Right lobe of liver (tissue), 6 donors: ENCODE data around the gene CACNA1C. TPM values are rescaled to one million over a fixed set of nuclear protein-coding genes. Genes with fewer than 3 reads are reported as not detected.
"Not testable (repeated sequence)": the region's sequence is repeated elsewhere in the genome, so short reads cannot be mapped to it uniquely, and the experiment has no call there.

Experiments used
- ATAC-seq, 4 donors: fragments of 200-7000 bp; cut with Tn5 transposase; one replicate each; pipeline ENCODE4 v1.9.1; 2020; ENCODE audit warnings: mild to moderate bottlenecking in 4 of 4, moderate library complexity in 4 of 4
- DNase-seq, 3 donors: peaks; one replicate each; pipeline ENCODE4 v3.0.0-alpha.2; 2020
- H3K27ac ChIP-seq, 3 donors: fragments of 200-600 bp; one replicate each; pipeline ENCODE4 v1.8.0; 2022
- H3K27me3 ChIP-seq, 2 donors: fragments of 200-600 bp; one replicate each; pipeline ENCODE4 v1.8.0; 2022
- H3K36me3 ChIP-seq, 4 donors: fragments of 200-600 bp; sonication (generic) in 1 of 4; one replicate each; pipeline versions ENCODE4 v1.5.1 to v1.8.0; 2017 to 2022; ENCODE audit warnings: control low read depth in 1 of 4
- H3K4me1 ChIP-seq, 4 donors: fragments of 200-600 bp; sonication (generic) in 1 of 4; one replicate each; pipeline versions ENCODE4 v1.5.1 to v1.8.0; 2017 to 2022; ENCODE audit warnings: control low read depth in 1 of 4
- H3K4me3 ChIP-seq, 3 donors: fragments of 200-600 bp; one replicate each; pipeline ENCODE4 v1.8.0; 2022
- H3K9me3 ChIP-seq, 4 donors: fragments of 200-600 bp; sonication (generic) in 1 of 4; one replicate each; pipeline versions ENCODE4 v1.5.1 to v1.8.0; 2017 to 2022; ENCODE audit warnings: control low read depth in 1 of 4
- CTCF ChIP-seq, 4 donors: fragments of 200-600 bp in 3 of 4; fragments of 450-650 bp in 1 of 4; IDR thresholded peaks; one replicate each; pipeline versions ENCODE4 v1.5.1 to v1.8.0; 2016 to 2022; ENCODE audit warnings: antibody characterized with exemption in 4 of 4, mild to moderate bottlenecking in 2 of 4
- POLR2A ChIP-seq: fragments of 450-650 bp; IDR thresholded peaks from one replicate; pipeline ENCODE4 v1.6.1; 2017; ENCODE audit warnings: antibody characterized with exemption, mild to moderate bottlenecking
- WGBS: methylation state at CpG from one replicate; pipeline ENCODE4 v1.1.6; 2018; ENCODE audit warnings: low coverage, low lambda C conversion rate; ENCODE audit not compliant: insufficient coverage; ENCODE audit errors: missing lambda C conversion rate; 5-methylcytosine and 5-hydroxymethylcytosine counted together
- intact Hi-C, 2 donors: fragments of 100-400 bp; cut with DNase I; formaldehyde crosslinking; loops; one replicate each; pipeline versions ENCODE4 v1.11.2 to v1.14.1; 2022
- total RNA-seq, 6 experiments: library from RNA; depleted of rRNA in 2 of 6; stranded (reverse); fragments of >200 nt in 2 of 6; fragmentation: NEBNext Ultra II Directional in 3 of 6; extraction: Animal tissue kit (Norgen Biotek cat#: 25700) in 3 of 6; gene quantifications; one replicate each; pipeline versions ENCODE4 v1.1.0 to v1.2.4, GENCODE V29; 2016 to 2023
- donor health status: DM: no; HTN: yes; CAD: no.
- donor health status: DM: no; HTN: no; CAD: no.
- donor health status: DM: no; HTN: no; CAD: no.
- donor health status: DM: no; HTN: yes; CAD: no.
- donor health status: DM: no; HTN: yes; CAD: no.

CACNA1C gene
- total RNA-seq, 6 experiments from 2014 or later: 0.18 to 1.0 (median 0.57) TPM

- 40% methylated on average over 1 of the region's 3 CpGs for WGBS
- no peaks in the 10 kb centered on the region for H3K4me1 ChIP-seq
- no peaks in the 10 kb centered on the region for H3K36me3 ChIP-seq
- no peaks in the 10 kb centered on the region for H3K27me3 ChIP-seq
- TF ChIP-seq CTCF (IDR thresholded peaks at IDR 0.05) (no peak), POLR2A (no peak)
- no peak overlapping the region for H3K4me3 ChIP-seq
- ATAC-seq (no peak), DNase-seq (no peak)
- no peak overlapping the region for H3K27ac ChIP-seq
- no peaks in the 10 kb centered on the region for H3K9me3 ChIP-seq
- intact Hi-C loops: no loop called here
These were observed 49.0 kb downstream of the CACNA1C start for GRCh38 chr12:2101771-2102170.

GRCh38 chr12:2102736-2103135 lies 49.9 kb downstream of the CACNA1C start:
- H3K36me3 ChIP-seq, H3K27ac ChIP-seq, H3K4me1 ChIP-seq, H3K4me3 ChIP-seq, DNase-seq, H3K27me3 ChIP-seq, ATAC-seq, H3K9me3 ChIP-seq, intact Hi-C loops: not testable (repeated sequence)
- WGBS: 79% methylated on average over 3 of the region's 5 CpGs

- ATAC-seq, H3K4me1 ChIP-seq, intact Hi-C loops, H3K4me3 ChIP-seq, H3K9me3 ChIP-seq, H3K27ac ChIP-seq, DNase-seq, H3K27me3 ChIP-seq, H3K36me3 ChIP-seq: not testable (repeated sequence)
- no CpG with 5 or more reads among the region's 17 CpGs for WGBS
These were observed 52.6 kb downstream of the CACNA1C start for GRCh38 chr12:2105387-2105786.

GRCh38 chr12:2108166-2108565 lies 55.4 kb downstream of the CACNA1C start:
- Histone ChIP-seq H3K27me3 (no peaks in the 10 kb centered on the region), H3K4me3 (no peak overlapping the region), H3K4me1 (no peaks in the 10 kb centered on the region), H3K27ac (no peak overlapping the region), H3K9me3 (no peaks in the 10 kb centered on the region), H3K36me3 (no peaks in the 10 kb centered on the region)
- TF ChIP-seq POLR2A: no peak
- TF ChIP-seq CTCF (IDR thresholded peaks at IDR 0.05): no peak
- no peak for DNase-seq
- ATAC-seq: no peak
- 75% methylated on average over 1 of the region's 8 CpGs for WGBS
- intact Hi-C loops: no loop called here

- no peak for ATAC-seq
- intact Hi-C loops: no loop called here
- 70% methylated on average over 8 of the region's 10 CpGs for WGBS
These were observed 56.3 kb downstream of the CACNA1C start for GRCh38 chr12:2108975-2109671.

More at GRCh38 chr12:2108975-2109671, 56.3 kb downstream of the CACNA1C start:
- TF ChIP-seq CTCF (IDR thresholded peaks at IDR 0.05) (no peak), POLR2A (no peak)
- Histone ChIP-seq H3K4me3 (no peak overlapping the region), H3K9me3 (no peaks in the 10 kb centered on the region), H3K4me1 (no peaks in the 10 kb centered on the region), H3K27ac (no peak overlapping the region), H3K27me3 (no peaks in the 10 kb centered on the region), H3K36me3 (no peaks in the 10 kb centered on the region)
- no peak for DNase-seq
